A673 (cell line): ENCODE results near the gene TRPM3.

Experiments
- CTCF ChIP-seq: fragments of 300-800, 200-600 bp; sonication (generic); conservative IDR thresholded peaks from 2 replicates; pipeline ENCODE4 v1.5.1; 2017; ENCODE audit warnings: low read depth, mild to moderate bottlenecking, antibody characterized with exemption, low read length, moderate library complexity, mixed read lengths
- EZH2 ChIP-seq: fragments of 200-600 bp; sonication (generic); IDR thresholded peaks from 2 replicates; pipeline ENCODE4 v1.6.1; 2017; ENCODE audit warnings: borderline replicate concordance, low read depth, mild to moderate bottlenecking, mixed read lengths, antibody characterized with exemption, low read length; ENCODE audit not compliant: poor library complexity, severe bottlenecking

DNA sequence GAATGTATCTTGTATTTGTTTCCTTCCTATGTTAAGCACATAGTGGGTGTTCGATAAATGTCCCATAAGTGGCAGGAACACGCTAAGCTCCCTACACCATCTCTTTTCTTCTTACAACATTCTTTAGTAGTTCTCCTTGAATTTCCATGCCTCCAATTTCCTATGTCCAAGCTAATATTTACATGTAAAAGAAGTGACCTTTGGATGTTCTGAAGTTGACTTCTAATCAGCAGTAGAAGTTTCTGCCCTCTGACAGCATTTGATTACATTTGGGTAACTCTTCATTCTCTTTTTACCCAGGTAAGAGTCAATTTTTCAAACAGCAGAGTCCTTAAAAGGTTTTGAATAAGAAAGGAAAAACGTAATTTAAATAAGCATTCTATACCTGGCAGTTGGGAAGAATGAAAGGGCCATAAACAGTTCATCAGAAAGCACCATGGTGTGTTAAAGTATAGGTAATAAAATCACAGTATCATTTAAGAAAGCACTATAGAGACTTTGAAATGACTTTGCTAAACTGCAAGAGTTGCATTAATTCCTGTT lies 78.9 kb downstream of the TRPM3 start:
- TF ChIP-seq EZH2 (no peak), CTCF (no peak)
